Activated CD4-positive, alpha-beta T cell treated with anti-CD3 and anti-CD28 coated beads for 1 hour (primary cell): Measurements from ENCODE around the gene PDAP1.
A peak's percentile ranks its signal among the peaks of the same experiment; 100 is the strongest.
"Not testable (repeated sequence)": the region's sequence is repeated elsewhere in the genome, so short reads cannot be mapped to it uniquely, and the experiment has no call there.

Experiments
- DNase-seq: peaks from one replicate; pipeline ENCODE4 v3.0.0-alpha.2; 2020

The PDAP1 gene, protein sequence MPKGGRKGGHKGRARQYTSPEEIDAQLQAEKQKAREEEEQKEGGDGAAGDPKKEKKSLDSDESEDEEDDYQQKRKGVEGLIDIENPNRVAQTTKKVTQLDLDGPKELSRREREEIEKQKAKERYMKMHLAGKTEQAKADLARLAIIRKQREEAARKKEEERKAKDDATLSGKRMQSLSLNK

DNA sequence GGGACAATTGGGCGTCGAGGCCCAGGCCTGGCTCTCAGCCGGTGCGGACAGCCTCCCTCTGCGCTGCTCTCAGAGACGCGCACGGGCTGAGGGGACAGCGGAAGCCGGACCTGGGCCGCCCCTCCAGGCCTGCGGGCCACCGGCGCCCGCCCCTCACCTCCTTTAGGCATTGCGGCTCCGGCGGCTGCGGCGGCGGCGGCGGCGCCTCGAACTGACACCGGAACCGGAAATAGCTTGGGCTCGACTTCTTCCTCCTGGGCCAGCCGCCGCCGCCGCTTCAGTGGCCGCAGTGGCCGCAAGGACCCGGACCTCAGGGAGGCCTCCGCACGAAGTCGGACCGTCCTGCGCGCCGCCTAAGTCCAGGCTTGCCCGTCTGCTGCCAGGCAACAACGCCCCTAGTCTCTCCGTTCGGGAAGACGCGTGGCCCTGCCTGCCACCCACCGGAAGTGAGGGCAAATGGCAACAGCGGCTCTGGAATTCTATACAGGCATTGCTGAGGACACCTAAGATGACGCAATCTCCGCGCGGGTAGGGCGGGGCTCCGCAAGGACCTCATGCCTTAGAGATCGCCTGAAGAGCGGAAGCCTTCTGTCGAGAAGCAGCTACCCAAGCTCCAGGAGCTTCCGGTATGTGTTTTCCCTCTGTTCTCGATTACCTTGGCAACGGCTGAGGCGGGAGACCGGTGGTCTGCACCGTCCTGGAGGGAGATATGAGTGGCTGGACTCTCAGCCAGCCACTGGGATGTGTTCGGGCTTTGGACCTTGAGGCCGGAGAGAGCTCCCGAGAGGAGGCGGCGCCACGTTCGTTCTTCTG lies at the start of gene PDAP1, which contains the start of gene BUD31:
PDAP1 (minus strand) TSS at position 219 of the 813 bp plus-strand sequence; CDS start at position 170, 49 bp downstream.
BUD31 (plus strand) TSS at position 591 of the 813 bp plus-strand sequence. CDS start 2,124 bp downstream, outside the sequence.
- peak; percentile 93 for DNase-seq

DNA sequence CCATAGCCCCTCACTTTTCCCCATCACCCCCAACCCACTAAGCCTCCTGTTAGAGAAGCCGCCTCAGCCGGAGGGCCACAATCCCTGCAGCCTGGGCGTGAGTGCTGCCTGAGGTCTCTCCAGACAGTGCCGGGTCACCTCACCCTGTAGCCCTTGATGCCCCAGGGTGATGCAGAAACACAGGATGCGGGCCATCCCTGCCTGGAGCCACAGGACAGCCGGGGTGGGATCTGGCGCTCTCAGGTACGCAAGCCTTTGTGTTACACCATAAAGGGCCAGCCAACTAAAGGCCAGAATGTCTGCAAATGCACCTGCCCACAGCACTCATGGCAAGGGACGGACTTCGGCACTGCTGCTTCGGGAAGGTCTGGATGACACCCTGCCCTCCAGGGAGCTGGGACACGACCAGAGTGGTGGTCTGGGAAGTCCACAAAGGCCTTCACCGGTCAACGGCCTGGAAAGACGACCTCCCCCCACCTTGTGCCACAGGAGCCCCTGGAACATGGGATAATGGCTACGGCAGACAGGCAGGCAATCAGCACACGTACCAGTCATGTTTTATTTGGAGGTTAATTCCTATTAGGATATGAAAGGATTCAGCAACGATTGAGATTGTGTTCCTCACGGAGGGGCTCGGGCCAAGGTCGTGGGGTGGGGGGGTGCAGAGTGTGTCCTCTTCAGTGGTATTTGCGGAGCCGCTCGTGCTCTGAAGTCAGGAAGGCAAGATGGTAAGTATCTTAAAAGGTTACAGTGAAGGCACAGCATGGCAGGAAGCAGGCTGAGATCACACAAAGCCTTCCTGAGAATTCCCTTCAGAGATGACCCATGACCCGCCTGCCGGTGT lies 49.5 kb upstream of the PDAP1 start:
- DNase-seq = no peak

DNA sequence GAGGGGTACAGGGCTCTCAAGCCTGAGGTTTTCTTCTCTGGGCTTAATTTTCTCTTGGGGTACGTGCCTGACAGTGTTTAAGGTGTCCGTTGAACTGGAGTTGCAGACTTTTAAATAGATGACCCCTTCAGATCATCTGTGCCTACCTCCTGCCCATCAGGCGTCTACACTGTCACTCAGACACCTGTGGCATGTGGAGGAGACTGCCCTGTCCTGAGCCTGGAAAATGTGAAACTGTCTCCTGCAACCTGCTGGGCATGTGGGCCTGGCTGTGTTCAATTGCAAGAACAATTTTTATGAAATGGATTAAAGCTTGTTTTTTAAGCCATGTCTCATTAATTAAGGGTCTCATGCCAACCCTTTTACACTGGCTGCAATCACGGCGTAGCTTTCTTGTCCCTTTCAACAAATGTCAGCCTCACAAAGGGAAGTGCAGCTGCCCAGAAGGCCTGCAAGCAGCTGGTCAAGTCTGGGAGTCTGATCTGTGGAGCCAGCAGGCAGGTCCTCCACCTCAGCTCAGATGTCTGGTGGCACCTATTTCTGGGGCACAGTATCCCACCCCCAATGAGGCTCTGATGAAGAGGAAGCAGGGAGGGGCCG lies 48.8 kb upstream of the PDAP1 start:
- DNase-seq = no peak

- DNase-seq = no peak
Measured at GRCh38 chr7:99456288-99456687, 47.9 kb upstream of the PDAP1 start.

DNA sequence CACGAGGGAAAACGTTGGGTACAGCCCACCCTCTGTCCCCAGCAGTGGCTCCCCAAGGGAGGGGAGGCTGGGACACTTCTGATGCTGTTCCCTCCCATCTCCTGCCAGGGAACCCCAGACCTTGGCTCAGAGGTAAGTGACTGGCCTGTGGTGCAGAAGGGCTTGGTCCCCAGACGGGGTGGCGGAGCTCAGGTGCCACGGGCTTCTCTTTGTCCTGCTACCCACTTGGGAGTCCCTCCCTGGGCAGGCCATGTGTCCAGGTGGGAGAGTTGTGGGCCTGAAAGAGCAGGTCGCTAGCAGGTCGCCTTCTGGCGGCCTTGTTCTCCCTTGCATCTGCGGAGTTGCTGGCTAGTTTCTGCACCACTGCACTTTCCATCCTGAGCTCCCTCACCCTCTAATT lies 47.5 kb upstream of the PDAP1 start:
- DNase-seq = no peak

GRCh38 chr7:99453105-99453504 lies 44.7 kb upstream of the PDAP1 start:
- no peak for DNase-seq

- no peak for DNase-seq
Measured at GRCh38 chr7:99452541-99452940, 44.1 kb upstream of the PDAP1 start.

DNA sequence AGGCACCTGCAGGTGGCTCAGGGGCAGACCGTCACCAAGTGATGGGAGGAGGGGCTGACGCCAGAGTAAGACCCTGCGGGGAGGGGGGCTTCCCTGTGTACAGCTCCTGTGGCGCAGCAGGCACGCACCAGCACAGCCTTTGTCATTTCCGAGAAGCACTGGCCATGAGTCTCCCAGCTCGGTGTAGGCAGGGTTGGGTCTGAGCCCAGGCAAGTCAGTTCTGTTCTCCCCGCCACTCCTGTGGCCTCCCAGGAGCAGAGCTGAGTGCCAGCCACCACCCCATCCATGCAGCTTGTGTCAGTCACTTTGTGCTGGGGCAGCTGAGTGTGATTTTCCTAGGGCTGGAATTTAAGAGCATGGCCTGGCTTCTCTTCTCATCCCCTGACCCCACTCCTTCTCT lies 43.5 kb upstream of the PDAP1 start:
- no peak for DNase-seq

DNA sequence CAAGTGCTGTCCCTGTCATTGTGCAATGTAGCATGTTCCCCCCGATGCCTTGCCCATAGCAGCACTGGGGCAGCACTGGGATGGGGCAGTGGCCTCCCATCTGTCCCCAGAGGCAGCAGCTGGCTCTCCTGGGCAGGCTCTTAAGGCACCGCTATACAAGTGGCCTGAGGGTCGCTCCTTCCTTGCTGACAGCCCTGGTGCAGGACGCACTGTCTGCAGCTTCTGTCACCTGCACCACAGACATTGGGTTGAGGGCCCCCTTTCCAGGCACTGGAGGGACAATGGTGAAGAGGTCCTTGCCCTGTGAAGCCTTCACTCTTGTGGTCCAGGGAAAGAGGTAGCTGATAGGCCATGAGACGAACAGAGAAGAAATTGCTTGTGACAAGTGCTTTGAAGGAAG lies 40.9 kb upstream of the PDAP1 start:
- no peak for DNase-seq

DNA sequence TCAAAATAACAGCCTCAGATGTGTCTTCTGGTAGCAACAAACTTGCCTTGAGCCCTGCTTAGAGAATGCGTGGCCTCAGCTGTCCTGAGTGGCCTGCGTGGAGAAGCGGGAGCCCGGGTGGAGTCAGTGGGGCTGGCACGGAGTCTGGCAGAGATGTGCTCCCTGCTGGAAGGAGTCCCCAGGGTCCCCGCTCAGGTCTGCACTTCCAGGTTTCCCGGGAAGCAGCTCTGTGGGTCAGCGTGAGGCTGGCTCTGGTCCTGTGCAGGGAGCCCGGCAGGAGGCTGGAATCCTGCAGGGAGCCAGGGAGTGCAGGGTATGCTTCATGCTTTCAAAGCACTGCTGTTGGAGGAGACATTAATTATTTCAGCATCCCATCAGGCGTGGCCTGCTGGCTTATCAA lies 40.5 kb upstream of the PDAP1 start:
- no peak for DNase-seq

GRCh38 chr7:99447943-99448342 lies 39.5 kb upstream of the PDAP1 start:
- no peak for DNase-seq

- no peak for DNase-seq
Measured at GRCh38 chr7:99446096-99446495, 37.7 kb upstream of the PDAP1 start.

DNA sequence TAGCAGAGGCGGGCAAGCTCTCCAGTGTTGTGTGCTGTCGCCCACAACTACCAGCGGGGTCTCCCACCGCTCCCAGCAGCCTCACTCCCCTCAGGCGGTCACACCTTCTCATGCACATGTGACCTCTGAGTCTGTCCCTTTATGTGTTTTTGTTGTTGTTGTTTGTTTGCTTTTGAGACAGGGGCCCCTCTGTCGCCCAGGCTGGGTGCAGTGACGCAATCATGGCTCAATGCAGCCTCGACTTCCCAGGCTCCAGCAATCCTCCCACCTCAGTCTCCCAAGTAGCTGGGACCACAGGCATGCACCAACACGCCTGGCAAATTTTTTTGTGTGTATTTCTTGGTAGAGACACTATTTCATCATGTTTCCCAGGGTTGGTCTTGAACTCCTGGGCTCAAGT lies 31.8 kb upstream of the PDAP1 start:
- no peak for DNase-seq

DNA sequence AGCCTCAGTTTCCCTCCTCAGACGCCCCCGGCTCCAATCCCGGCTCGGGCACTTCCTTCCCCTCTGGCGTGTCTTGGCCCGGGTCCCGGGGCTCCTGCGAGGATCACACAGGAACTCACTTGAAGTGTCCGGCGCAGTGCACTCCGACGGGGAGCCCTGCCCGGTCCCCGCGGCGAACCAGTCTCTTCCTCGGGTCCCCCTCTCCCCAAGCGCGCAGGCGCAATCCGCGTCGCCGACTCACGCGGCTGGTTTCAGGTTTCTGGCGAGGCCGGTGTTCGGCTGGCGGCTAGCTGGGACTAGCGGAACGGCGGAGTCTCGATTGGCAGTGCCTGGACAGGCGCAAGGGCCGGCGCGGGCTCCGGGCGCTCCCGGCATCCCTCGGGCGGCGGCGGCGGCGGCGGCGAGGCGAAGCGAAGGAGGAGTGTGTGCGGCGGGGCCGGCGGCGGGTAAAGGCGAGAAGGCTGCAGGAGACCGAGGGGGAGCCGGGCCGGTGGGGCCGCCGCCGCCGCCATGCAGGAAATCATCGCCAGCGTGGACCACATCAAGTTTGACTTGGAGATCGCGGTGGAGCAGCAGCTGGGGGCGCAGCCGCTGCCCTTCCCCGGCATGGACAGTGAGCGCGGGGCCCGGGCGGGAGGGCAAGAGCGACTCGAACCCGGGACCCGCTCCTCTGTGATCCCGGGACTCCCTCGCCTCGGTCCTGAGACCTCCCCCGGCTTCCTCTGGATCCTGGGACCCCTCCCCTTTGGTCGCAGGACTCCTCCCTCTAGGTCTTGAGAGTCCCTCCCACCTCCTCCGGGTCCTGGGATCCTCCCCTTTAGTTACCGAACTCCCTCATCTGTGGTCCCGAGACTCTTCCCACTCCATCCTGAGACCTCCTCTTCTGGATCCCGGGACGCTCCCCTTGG lies 30.4 kb upstream of the PDAP1 start, which contains the start of the genes CPSF4 and PTCD1:
CPSF4 (plus strand) TSS at position 371 of the 908 bp plus-strand sequence; CDS start at position 511, 140 bp downstream.
PTCD1 (minus strand) TSS at position 226 of the 908 bp plus-strand sequence. CDS start 3,556 bp downstream, outside the sequence.
- DNase-seq = peak; percentile 85

DNA sequence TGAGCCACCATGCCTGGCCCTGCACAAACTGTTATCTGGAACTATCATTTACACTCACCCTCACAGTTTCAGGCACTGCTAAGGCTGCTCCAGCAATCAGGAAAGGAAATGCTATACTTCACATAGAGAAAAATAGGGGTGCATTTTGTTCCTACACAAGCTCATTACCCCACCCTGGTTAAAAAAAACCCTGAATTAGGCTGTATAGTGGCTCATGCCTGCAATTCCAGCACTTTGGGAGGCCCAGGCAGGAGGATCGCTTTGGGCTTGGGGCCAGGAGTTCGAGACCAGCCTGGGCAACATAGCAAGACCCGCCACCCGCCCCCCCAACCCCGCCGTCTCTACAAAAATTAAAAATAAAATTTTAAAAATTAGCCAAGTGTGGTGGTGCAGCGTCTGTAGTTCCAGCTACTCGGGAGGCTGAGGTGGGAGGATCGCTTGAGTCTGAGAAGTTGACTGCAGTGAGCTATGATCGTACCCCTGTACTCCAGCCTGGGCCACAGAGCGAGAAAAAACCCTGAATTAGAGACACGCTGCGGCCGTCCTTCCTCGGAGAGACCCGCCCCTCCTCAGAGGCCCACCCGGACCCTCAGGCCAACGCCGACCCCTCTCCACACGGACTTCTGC lies 29.7 kb upstream of the PDAP1 start:
- DNase-seq = no peak

DNA sequence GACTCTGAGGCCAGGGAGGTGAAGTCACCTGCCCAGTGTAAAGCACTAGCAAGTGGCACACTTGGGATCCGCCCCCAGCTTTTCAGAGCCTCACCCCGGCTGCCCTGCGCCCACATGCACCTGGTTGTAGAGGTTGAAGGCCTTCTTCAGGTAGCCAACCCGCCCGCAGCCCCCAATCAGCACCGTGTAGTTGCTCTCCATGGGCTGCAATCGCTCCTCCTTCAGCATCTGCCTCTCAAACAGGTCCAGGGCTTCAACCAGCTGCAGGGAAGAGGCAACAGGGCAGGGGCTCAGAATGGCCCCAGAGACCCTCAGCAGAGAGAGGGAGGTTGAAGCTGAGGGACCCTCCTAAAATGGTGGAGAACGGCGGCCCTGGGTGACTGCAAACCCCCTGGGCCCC lies 24.8 kb upstream of the PDAP1 start:
- no peak for DNase-seq

GRCh38 chr7:99431756-99432540 lies 23.6 kb upstream of the PDAP1 start:
- not testable (repeated sequence) for DNase-seq

- no peak for DNase-seq
Measured at GRCh38 chr7:99429756-99430155, 21.4 kb upstream of the PDAP1 start.

DNA sequence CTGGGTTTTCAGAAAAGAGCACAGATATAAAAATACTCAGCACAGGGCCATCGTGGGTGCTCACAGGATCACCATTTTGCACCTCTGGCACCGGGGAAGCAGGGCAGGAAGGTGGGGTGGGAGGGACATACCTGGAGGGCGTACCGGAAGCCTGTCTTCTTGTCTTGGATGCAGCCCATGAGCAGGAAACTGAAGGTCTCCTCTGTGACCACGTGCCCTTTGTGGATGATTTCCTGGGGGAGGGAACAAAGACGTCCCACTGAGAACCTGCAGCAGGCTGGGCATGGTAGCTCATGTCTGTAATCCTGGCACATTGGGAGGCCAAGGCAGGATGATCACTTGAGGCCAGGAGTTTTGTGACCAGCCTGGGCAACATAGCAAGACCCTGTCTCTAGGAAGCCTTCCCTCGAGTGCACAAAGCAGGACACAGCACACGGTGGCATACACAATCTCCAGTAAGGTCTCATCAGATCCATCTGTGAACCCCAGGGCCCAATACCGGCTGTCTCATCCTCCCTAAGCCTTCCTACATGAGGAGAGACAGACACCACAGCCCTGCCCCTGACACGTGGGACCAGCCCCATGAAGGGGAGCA lies 20.7 kb upstream of the PDAP1 start:
- DNase-seq = no peak
